BE2C (cell line): ENCODE results near the gene ADGRV1.
"Not testable (repeated sequence)": the region's sequence is repeated elsewhere in the genome, so short reads cannot be mapped to it uniquely, and the experiment has no call there.

ENCODE experiments used
- DNase-seq: peaks from one replicate; pipeline ENCODE4 v3.0.0-alpha.2; 2020
- H3K27me3 ChIP-seq: fragments of 250-450 bp; sonication (Bioruptor Pico); 2 replicates; pipeline ENCODE4 v1.5.1; 2020; ENCODE audit warnings: mild to moderate bottlenecking
- H3K36me3 ChIP-seq: fragments of 250-450 bp; sonication (Bioruptor Pico); 2 replicates; pipeline ENCODE4 v1.5.1; 2020; ENCODE audit warnings: mild to moderate bottlenecking
- H3K4me1 ChIP-seq: fragments of 250-450 bp; sonication (Bioruptor Pico); 2 replicates; pipeline ENCODE4 v1.5.1; 2020
- H3K4me3 ChIP-seq: 2 replicates; pipeline ENCODE4 v1.5.1; 2011; ENCODE audit warnings: low read depth, low read length
- H3K9me3 ChIP-seq: fragments of 250-450 bp; sonication (Bioruptor Pico); 2 replicates; pipeline ENCODE4 v1.5.1; 2020
- CTCF ChIP-seq: IDR thresholded peaks from 2 replicates; pipeline ENCODE4 v1.5.1; 2012; ENCODE audit warnings: mild to moderate bottlenecking, low read depth, low read length

Gene ADGRV1

GRCh38 chr5:90615355-90615754 lies 56.8 kb downstream of the ADGRV1 start:
- no peak for TF ChIP-seq CTCF
- Histone ChIP-seq H3K36me3 (no peaks in the 10 kb centered on the region), H3K4me1 (no peaks in the 10 kb centered on the region), H3K4me3 (no peak overlapping the region), H3K27me3 (peaks cover 9% of the 10 kb centered on the region; the same call in 1 of the 2 replicates), H3K9me3 (no peaks in the 10 kb centered on the region)
- DNase-seq, result no peak

GRCh38 chr5:90618071-90618470 lies 59.5 kb downstream of the ADGRV1 start:
- Histone ChIP-seq H3K4me1 (no peaks in the 10 kb centered on the region), H3K9me3 (no peaks in the 10 kb centered on the region), H3K36me3 (no peaks in the 10 kb centered on the region), H3K4me3 (no peak overlapping the region), H3K27me3 (peaks cover 8% of the 10 kb centered on the region; the same call in 1 of the 2 replicates)
- no peak for DNase-seq
- TF ChIP-seq CTCF, result no peak

GRCh38 chr5:90619762-90620161 lies 61.2 kb downstream of the ADGRV1 start:
- H3K36me3 ChIP-seq, H3K4me1 ChIP-seq, H3K27me3 ChIP-seq, H3K9me3 ChIP-seq, DNase-seq, H3K4me3 ChIP-seq: not testable (repeated sequence)

- no peak for DNase-seq
- Histone ChIP-seq H3K4me1 (no peaks in the 10 kb centered on the region), H3K9me3 (no peaks in the 10 kb centered on the region), H3K4me3 (no peak overlapping the region), H3K27me3 (no peaks in the 10 kb centered on the region; the same call in none of the 2 replicates), H3K36me3 (no peaks in the 10 kb centered on the region)
- no peak for TF ChIP-seq CTCF
These were observed 63.3 kb downstream of the ADGRV1 start for GRCh38 chr5:90621848-90622247.

GRCh38 chr5:90626493-90626892 lies 67.9 kb downstream of the ADGRV1 start:
- TF ChIP-seq CTCF, result no peak
- no peak for DNase-seq

GRCh38 chr5:90628492-90628891 lies 69.9 kb downstream of the ADGRV1 start:
- H3K4me1 ChIP-seq, result no peaks in the 10 kb centered on the region
- H3K27me3 ChIP-seq, result peaks cover 8% of the 10 kb centered on the region
- no peak for DNase-seq
- H3K4me3 ChIP-seq, result no peak overlapping the region
- H3K36me3 ChIP-seq, result no peaks in the 10 kb centered on the region
- no peaks in the 10 kb centered on the region for H3K9me3 ChIP-seq
- TF ChIP-seq CTCF, result no peak

More at GRCh38 chr5:90626493-90626892, 67.9 kb downstream of the ADGRV1 start:
- Histone ChIP-seq H3K27me3 (peaks cover 4% of the 10 kb centered on the region; the same call in 1 of the 2 replicates), H3K36me3 (no peaks in the 10 kb centered on the region), H3K4me1 (no peaks in the 10 kb centered on the region), H3K9me3 (no peaks in the 10 kb centered on the region), H3K4me3 (no peak overlapping the region)

- no peak for DNase-seq
- Histone ChIP-seq H3K9me3 (no peaks in the 10 kb centered on the region), H3K36me3 (no peaks in the 10 kb centered on the region), H3K27me3 (peaks cover 18% of the 10 kb centered on the region), H3K4me1 (no peaks in the 10 kb centered on the region), H3K4me3 (no peak overlapping the region)
- TF ChIP-seq CTCF, result no peak
These were observed 74.2 kb downstream of the ADGRV1 start for GRCh38 chr5:90632791-90633190.
